Stimulated activated CD8-positive, alpha-beta memory T cell treated with anti-CD3 and anti-CD28 coated beads, Interleukin-12 subunit alpha, Interleukin-12 subunit beta, amount 100 ng/mL, for 24 hours (primary cell): ENCODE measurements around the gene PDZD11.
"Not testable (repeated sequence)": the region's sequence is repeated elsewhere in the genome, so short reads cannot be mapped to it uniquely, and the experiment has no call there.

Experiments used
- DNase-seq: peaks from one replicate; pipeline ENCODE4 v3.0.0-alpha.2; 2020; ENCODE audit errors: extremely low read depth

PDZD11 gene

GRCh38 chrX:70257423-70258288 lies 32.1 kb downstream of the PDZD11 start:
- no peak for DNase-seq

DNA sequence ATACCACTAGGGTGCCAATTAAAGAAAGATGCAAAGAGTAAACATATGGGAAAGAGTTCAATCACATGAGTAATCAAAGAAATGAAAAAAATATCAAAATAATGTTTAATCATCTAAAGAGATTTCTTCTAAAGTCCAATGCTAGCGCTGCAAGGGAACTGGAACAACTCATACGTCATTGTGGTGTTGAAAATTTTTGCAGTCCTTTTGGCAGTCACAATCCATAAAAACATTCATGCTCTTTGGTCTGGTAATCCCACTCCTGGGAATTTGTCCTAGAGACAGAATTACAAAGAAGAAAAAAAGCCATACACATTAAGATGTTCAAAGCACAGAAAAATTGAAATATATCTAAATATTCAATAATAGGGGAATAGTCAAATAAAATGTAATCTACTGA lies 34.3 kb downstream of the PDZD11 start:
- DNase-seq, result no peak

- no peak for DNase-seq
Measured at GRCh38 chrX:70254909-70255308, 34.8 kb downstream of the PDZD11 start.

DNA sequence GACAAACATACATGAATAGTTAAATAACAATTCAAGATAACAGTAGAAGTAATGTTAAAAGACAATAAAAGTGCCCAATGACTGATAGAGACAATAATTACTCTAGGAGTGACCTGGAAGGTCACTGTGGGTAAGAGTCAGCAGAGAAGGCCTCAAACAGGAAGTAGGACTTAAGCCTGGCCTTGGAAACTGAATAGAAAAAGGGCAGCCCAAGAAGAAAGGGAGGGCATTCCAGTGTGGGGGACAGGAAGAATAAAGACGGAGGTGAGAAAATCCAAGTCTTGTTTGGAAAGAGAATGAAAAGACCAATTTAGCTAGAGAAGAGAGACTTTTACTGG lies 35.7 kb downstream of the PDZD11 start:
- no peak for DNase-seq

DNA sequence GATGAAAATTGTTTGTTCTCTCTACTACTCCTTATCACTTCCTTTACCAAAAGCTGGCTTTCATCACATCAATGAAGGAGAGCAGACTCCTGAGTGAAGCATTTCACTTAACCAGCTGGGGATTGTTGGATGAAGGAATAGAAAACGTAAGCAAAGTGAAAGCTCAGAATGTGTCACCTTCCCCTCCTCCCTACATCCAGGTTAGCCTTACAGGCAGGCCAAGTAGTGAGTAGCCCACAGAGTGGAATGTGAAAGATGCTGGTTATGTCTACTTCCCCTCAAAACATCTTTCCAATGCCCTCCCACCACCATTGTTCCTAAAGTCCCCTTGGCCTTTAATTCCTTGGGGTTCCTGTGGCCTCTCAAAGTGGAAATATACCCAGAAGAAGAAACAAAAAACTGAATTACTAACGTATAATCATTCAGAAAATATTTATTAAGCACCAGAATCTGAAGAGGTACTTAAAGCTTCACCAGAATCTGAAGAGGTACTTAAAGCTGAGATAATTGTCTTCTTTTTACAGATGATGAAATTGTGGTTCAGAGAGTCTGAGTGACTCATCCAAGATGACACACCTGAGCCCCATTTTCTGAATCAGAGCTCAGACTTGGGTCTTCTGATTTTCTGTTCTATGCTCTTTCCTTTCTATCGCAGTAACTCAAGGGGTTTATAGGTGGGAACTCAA lies 36.2 kb downstream of the PDZD11 start:
- DNase-seq, result no peak

GRCh38 chrX:70252491-70252890 lies 37.2 kb downstream of the PDZD11 start:
- DNase-seq, result no peak

- DNase-seq, result no peak
Measured at GRCh38 chrX:70247252-70247651, 42.5 kb downstream of the PDZD11 start.

- no peak for DNase-seq
Measured at GRCh38 chrX:70244881-70245280, 44.8 kb downstream of the PDZD11 start.

DNA sequence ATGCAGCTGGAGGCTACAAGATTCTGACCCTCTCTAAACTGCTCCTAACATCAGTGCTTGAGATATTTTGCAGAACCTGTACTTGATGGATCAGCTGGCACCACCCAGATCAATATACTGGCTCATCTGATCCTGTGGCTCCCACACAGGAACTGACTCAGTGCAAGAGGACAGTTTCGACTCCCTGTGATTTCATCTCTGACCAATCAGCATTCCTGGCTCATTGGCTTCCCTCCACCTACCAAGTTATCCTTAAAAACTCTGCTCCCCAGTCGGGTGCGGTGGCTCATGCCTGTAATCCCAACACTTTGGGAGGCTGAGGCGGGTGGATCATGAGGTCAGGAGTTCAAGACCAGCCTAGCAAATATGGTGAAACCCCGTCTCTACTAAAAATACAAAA lies 46.1 kb downstream of the PDZD11 start:
- not testable (repeated sequence) for DNase-seq

GRCh38 chrX:70241501-70241900 lies 48.2 kb downstream of the PDZD11 start:
- DNase-seq, result no peak

DNA sequence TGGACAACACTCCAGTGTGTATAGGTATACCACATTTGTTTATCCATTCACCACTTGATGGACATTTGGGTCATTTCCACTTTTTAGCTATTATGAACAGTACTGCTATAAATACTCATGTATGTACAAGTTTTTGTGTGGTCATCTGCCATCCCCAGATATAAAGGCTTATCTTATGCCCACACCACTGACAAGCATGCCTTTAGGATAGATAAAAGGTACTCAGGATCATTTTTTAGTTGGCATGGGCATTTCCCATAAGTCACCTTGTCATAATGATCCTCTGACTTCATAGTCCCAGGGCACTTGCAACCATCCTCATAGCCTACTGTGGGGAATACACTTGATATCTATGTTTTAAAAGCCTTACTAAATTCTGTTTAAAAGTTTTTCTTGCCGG lies 49.0 kb downstream of the PDZD11 start:
- DNase-seq, result no peak
